Measurements from ENCODE around the gene WDR93. TPM values are rescaled to one million over a fixed set of nuclear protein-coding genes. Genes with fewer than 3 reads are reported as not detected.

WDR93 gene
- total RNA-seq, 1 experiment from 2014 or later: not detected

- TF ChIP-seq ERG (CRISPR knock-in tag; IDR thresholded peaks at IDR 0.05) (no peak), ZNF138 (CRISPR knock-in tag; conservative IDR thresholded peaks at IDR 0.05) (no peak), PREB (CRISPR knock-in tag; IDR thresholded peaks at IDR 0.05; ENCODE audit: borderline replicate concordance) (no peak), ZNF317 (CRISPR knock-in tag; IDR thresholded peaks at IDR 0.05; ENCODE audit: borderline replicate concordance, low read depth) (no peak), ETV6 (CRISPR knock-in tag; IDR thresholded peaks at IDR 0.05) (no peak), NFE2L1 (CRISPR knock-in tag; IDR thresholded peaks at IDR 0.05) (no peak), NR1H2 (CRISPR knock-in tag; IDR thresholded peaks at IDR 0.05) (no peak)
- TF ChIP-seq, protein P1, sequence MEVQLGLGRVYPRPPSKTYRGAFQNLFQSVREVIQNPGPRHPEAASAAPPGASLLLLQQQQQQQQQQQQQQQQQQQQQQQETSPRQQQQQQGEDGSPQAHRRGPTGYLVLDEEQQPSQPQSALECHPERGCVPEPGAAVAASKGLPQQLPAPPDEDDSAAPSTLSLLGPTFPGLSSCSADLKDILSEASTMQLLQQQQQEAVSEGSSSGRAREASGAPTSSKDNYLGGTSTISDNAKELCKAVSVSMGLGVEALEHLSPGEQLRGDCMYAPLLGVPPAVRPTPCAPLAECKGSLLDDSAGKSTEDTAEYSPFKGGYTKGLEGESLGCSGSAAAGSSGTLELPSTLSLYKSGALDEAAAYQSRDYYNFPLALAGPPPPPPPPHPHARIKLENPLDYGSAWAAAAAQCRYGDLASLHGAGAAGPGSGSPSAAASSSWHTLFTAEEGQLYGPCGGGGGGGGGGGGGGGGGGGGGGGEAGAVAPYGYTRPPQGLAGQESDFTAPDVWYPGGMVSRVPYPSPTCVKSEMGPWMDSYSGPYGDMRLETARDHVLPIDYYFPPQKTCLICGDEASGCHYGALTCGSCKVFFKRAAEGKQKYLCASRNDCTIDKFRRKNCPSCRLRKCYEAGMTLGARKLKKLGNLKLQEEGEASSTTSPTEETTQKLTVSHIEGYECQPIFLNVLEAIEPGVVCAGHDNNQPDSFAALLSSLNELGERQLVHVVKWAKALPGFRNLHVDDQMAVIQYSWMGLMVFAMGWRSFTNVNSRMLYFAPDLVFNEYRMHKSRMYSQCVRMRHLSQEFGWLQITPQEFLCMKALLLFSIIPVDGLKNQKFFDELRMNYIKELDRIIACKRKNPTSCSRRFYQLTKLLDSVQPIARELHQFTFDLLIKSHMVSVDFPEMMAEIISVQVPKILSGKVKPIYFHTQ (CRISPR knock-in tag; IDR thresholded peaks at IDR 0.05): no peak
These were observed 10.2 kb upstream of the WDR93 start (continued) for GRCh38 chr15:89680282-89680873.

DNA sequence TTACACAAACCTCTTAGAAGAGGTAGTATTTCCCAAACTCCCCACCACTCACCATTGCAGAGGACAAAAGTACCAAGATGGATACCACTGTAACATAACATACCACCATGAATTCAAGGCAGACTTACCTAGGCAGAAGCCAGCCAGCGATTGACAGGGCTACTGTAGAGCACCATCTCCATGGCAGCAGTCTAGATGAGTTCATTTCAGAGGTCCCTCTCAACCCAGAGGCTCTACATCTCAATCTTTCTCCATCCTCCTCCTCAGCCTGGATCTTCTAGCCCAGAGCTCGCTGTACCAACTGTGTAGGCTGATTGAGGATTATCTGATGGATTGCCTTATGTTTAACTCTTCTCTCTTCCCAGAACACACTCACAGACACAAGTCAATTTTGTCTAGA is 9.5 kb upstream of the WDR93 start:
- ChIA-PET CTCF (interaction anchor here (1.2 kb wide), 1 partner anchor 8 kb away, joined by 4 read pairs; no protein-coding TSS in a partner anchor), POLR2A (no interaction called here)
- Mint-ChIP-seq H3K27me3 (ENCODE audit: low read depth) (no peaks in the 10 kb centered on the region), H3K4me1 (no peaks in the 10 kb centered on the region), H3K27ac (no peak overlapping the region), H3K36me3 (no peaks in the 10 kb centered on the region), H3K4me3 (no peak overlapping the region), H3K9me3 (no peaks in the 10 kb centered on the region)
- ATAC-seq (no peak), DNase-seq (ENCODE audit: low spot score) (no peak)
- TF ChIP-seq FOXP1 (CRISPR knock-in tag; IDR thresholded peaks at IDR 0.05; ENCODE audit: borderline replicate concordance): no peak
- TF ChIP-seq ATF1 (CRISPR knock-in tag; IDR thresholded peaks at IDR 0.05): no peak
- TF ChIP-seq NFYB (CRISPR knock-in tag; conservative IDR thresholded peaks at IDR 0.05; ENCODE audit: low read depth): no peak
- no peak for TF ChIP-seq ZNF423 (CRISPR knock-in tag; IDR thresholded peaks at IDR 0.05)
- no peak for TF ChIP-seq E2F1 (CRISPR knock-in tag; IDR thresholded peaks at IDR 0.05)
- no peak for TF ChIP-seq IRF1 (CRISPR knock-in tag; IDR thresholded peaks at IDR 0.05)
- TF ChIP-seq, protein P2, sequence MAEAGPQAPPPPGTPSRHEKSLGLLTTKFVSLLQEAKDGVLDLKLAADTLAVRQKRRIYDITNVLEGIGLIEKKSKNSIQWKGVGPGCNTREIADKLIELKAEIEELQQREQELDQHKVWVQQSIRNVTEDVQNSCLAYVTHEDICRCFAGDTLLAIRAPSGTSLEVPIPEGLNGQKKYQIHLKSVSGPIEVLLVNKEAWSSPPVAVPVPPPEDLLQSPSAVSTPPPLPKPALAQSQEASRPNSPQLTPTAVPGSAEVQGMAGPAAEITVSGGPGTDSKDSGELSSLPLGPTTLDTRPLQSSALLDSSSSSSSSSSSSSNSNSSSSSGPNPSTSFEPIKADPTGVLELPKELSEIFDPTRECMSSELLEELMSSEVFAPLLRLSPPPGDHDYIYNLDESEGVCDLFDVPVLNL (CRISPR knock-in tag; IDR thresholded peaks at IDR 0.05; ENCODE audit: borderline replicate concordance, low read depth): no peak
- TF ChIP-seq, protein P3, sequence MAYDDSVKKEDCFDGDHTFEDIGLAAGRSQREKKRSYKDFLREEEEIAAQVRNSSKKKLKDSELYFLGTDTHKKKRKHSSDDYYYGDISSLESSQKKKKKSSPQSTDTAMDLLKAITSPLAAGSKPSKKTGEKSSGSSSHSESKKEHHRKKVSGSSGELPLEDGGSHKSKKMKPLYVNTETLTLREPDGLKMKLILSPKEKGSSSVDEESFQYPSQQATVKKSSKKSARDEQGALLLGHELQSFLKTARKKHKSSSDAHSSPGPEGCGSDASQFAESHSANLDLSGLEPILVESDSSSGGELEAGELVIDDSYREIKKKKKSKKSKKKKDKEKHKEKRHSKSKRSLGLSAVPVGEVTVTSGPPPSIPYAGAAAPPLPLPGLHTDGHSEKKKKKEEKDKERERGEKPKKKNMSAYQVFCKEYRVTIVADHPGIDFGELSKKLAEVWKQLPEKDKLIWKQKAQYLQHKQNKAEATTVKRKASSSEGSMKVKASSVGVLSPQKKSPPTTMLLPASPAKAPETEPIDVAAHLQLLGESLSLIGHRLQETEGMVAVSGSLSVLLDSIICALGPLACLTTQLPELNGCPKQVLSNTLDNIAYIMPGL (CRISPR knock-in tag; IDR thresholded peaks at IDR 0.05): no peak
- TF ChIP-seq USF1 (CRISPR knock-in tag; IDR thresholded peaks at IDR 0.05): no peak
- TF ChIP-seq CREB1 (CRISPR knock-in tag; IDR thresholded peaks at IDR 0.05): no peak
- TF ChIP-seq, protein P1 (CRISPR knock-in tag; IDR thresholded peaks at IDR 0.05): no peak
- TF ChIP-seq, protein P4, sequence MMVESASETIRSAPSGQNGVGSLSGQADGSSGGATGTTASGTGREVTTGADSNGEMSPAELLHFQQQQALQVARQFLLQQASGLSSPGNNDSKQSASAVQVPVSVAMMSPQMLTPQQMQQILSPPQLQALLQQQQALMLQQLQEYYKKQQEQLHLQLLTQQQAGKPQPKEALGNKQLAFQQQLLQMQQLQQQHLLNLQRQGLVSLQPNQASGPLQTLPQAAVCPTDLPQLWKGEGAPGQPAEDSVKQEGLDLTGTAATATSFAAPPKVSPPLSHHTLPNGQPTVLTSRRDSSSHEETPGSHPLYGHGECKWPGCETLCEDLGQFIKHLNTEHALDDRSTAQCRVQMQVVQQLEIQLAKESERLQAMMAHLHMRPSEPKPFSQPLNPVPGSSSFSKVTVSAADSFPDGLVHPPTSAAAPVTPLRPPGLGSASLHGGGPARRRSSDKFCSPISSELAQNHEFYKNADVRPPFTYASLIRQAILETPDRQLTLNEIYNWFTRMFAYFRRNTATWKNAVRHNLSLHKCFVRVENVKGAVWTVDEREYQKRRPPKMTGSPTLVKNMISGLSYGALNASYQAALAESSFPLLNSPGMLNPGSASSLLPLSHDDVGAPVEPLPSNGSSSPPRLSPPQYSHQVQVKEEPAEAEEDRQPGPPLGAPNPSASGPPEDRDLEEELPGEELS (CRISPR knock-in tag; IDR thresholded peaks at IDR 0.05): no peak

Measured in WTC11 (cell line).